SK-N-SH (cell line): ENCODE data around the gene C10orf120. TPM values are rescaled to one million over a fixed set of nuclear protein-coding genes. Genes with fewer than 3 reads are reported as not detected.

Experiments used
- CTCF ChIA-PET: fragments of 300-600, 350-600 bp; formaldehyde crosslinking; extraction: SDS; loops from one replicate; lab custom pipeline; 2021; lab: Yijun Ruan, JAX
- POLR2A ChIA-PET: fragments of 350-600 bp; sonication (Branson Sonifier 250); formaldehyde crosslinking; extraction: SDS; loops from one replicate; lab custom pipeline; 2020; ENCODE audit warnings: antibody characterized with exemption, inconsistent platforms; lab: Yijun Ruan, JAX
- DNase-seq: peaks from one replicate; pipeline ENCODE4 v3.0.0; 2012
- H2AFZ ChIP-seq: fragments of 200-600 bp; sonication (generic); 2 replicates; pipeline ENCODE4 v1.8.1; 2016; ENCODE audit warnings: antibody characterized with exemption, mild to moderate bottlenecking, low read depth
- H3F3A ChIP-seq: fragments of 200-600 bp; sonication (generic); replicated peaks from 2 replicates; pipeline ENCODE3; 2016; ENCODE audit warnings: antibody characterized with exemption, mild to moderate bottlenecking; ENCODE audit not compliant: insufficient read depth
- H3K27ac ChIP-seq, 2 experiments: fragments of 200-500 bp in 1 of 2; fragments of 200-600 bp in 1 of 2; sonication (Bioruptor generic) in 1 of 2; sonication (generic), shearing (Covaris generic) in 1 of 2; 2 replicates each; pipeline versions ENCODE4 v1.5.1 to v1.6.1; 2014 to 2016; ENCODE audit warnings: low read depth in 2 of 2, inconsistent platforms in 1 of 2, low read length in 1 of 2, mild to moderate bottlenecking in 1 of 2, mixed read lengths in 1 of 2
- H3K27me3 ChIP-seq: fragments of 200-600 bp; sonication (generic), shearing (Covaris generic); 2 replicates; pipeline ENCODE4 v1.6.1; 2016; ENCODE audit warnings: mixed run types; ENCODE audit not compliant: insufficient read depth
- H3K36me3 ChIP-seq, 2 experiments: fragments of 200-500 bp in 1 of 2; fragments of 200-600 bp in 1 of 2; sonication (Bioruptor generic) in 1 of 2; sonication (generic) in 1 of 2; replicated peaks in 1 of 2; 2 replicates each; pipeline versions ENCODE3 to v1.5.1; 2014 to 2016; ENCODE audit warnings: low read length in 1 of 2, mild to moderate bottlenecking in 1 of 2; ENCODE audit not compliant: insufficient read depth in 2 of 2, control insufficient read depth in 1 of 2
- H3K4me1 ChIP-seq, 2 experiments: fragments of 200-500 bp in 1 of 2; fragments of 200-600 bp in 1 of 2; sonication (Bioruptor generic) in 1 of 2; sonication (generic), shearing (Covaris generic) in 1 of 2; 2 replicates each; pipeline versions ENCODE4 v1.5.1 to v1.6.1; 2014 to 2016; ENCODE audit warnings: low read depth in 1 of 2, low read length in 1 of 2, mixed run types in 1 of 2; ENCODE audit not compliant: insufficient read depth in 2 of 2, control insufficient read depth in 1 of 2
- H3K4me2 ChIP-seq: fragments of 200-600 bp; sonication (generic), shearing (Covaris generic); 2 replicates; pipeline ENCODE4 v1.6.1; 2017; ENCODE audit warnings: mixed run types
- H3K4me3 ChIP-seq, 2 experiments: fragments of 200-500 bp in 1 of 2; fragments of 200-600 bp in 1 of 2; sonication (Bioruptor generic) in 1 of 2; sonication (generic), shearing (Covaris generic) in 1 of 2; 2 replicates each; pipeline versions ENCODE4 v1.5.1 to v1.8.1; 2014 to 2016; ENCODE audit warnings: low read depth in 2 of 2, inconsistent platforms in 1 of 2, low read length in 1 of 2, mild to moderate bottlenecking in 1 of 2, mixed read lengths in 1 of 2, moderate library complexity in 1 of 2
- H3K79me2 ChIP-seq: fragments of 200-600 bp; sonication (generic); 2 replicates; pipeline ENCODE4 v1.8.1; 2017; ENCODE audit warnings: mild to moderate bottlenecking; ENCODE audit not compliant: insufficient read depth
- H3K9ac ChIP-seq: fragments of 200-600 bp; sonication (generic); 2 replicates; pipeline ENCODE4 v1.6.1; 2017; ENCODE audit warnings: mixed run types
- H3K9me2 ChIP-seq: fragments of 200-600 bp; sonication (generic); 2 replicates; pipeline ENCODE4 v1.6.1; 2017; ENCODE audit warnings: mixed run types
- H3K9me3 ChIP-seq: fragments of 200-600 bp; sonication (generic); 2 replicates; pipeline ENCODE4 v1.6.1; 2017; ENCODE audit warnings: mixed run types, mild to moderate bottlenecking, moderate library complexity
- H4K20me1 ChIP-seq: fragments of 200-600 bp; sonication (generic); 2 replicates; pipeline ENCODE4 v1.6.1; 2017; ENCODE audit warnings: mild to moderate bottlenecking, mixed run types; ENCODE audit not compliant: insufficient read depth
- CTCF ChIP-seq: fragments of 200-600 bp; sonication (generic); IDR thresholded peaks from 2 replicates; pipeline ENCODE4 v1.6.1; 2017; ENCODE audit warnings: antibody characterized with exemption, mild to moderate bottlenecking, moderate library complexity
- ELF1 ChIP-seq: IDR thresholded peaks from 2 replicates; pipeline ENCODE4 v1.4.0; 2012
- EZH2phosphoT487 ChIP-seq: fragments of 200-600 bp; sonication (generic); IDR thresholded peaks from 2 replicates; pipeline ENCODE4 v1.6.1; 2017; ENCODE audit warnings: low read depth, mixed run types, mild to moderate bottlenecking, antibody characterized with exemption, moderate library complexity, borderline replicate concordance
- FOSL2 ChIP-seq: IDR thresholded peaks from 2 replicates; pipeline ENCODE4 v1.4.0; 2012; ENCODE audit warnings: low read depth, mild to moderate bottlenecking, moderate library complexity, borderline replicate concordance
- GABPA ChIP-seq: IDR thresholded peaks from 2 replicates; pipeline ENCODE4 v1.4.0; 2012; ENCODE audit warnings: low read depth, mild to moderate bottlenecking
- JUND ChIP-seq: IDR thresholded peaks from 2 replicates; pipeline ENCODE4 v1.4.0; 2012
- MXI1 ChIP-seq: IDR thresholded peaks from 2 replicates; pipeline ENCODE4 v1.6.1; 2012; ENCODE audit warnings: mild to moderate bottlenecking, low read depth, low read length, improper control_type of control experiment
- NRF1 ChIP-seq: IDR thresholded peaks from 2 replicates; pipeline ENCODE4 v1.6.1; 2012; ENCODE audit warnings: low read depth, mild to moderate bottlenecking, low read length
- POLR2AphosphoS5 ChIP-seq: IDR thresholded peaks from 2 replicates; pipeline ENCODE4 v1.6.1; 2012; ENCODE audit warnings: low read depth, low read length
- RFX5 ChIP-seq: IDR thresholded peaks from 2 replicates; pipeline ENCODE4 v1.6.1; 2012; ENCODE audit warnings: mild to moderate bottlenecking, improper control_type of control experiment, low read length
- RXRA ChIP-seq: IDR thresholded peaks from 2 replicates; pipeline ENCODE4 v1.4.0; 2012; ENCODE audit warnings: low read depth, mild to moderate bottlenecking, borderline replicate concordance
- SIN3A ChIP-seq: IDR thresholded peaks from 2 replicates; pipeline ENCODE4 v1.6.1; 2012; ENCODE audit warnings: low read depth, mild to moderate bottlenecking, low read length, moderate library complexity, borderline replicate concordance
- SMC3 ChIP-seq: IDR thresholded peaks from 2 replicates; pipeline ENCODE4 v1.6.1; 2012; ENCODE audit warnings: low read depth, low read length, improper control_type of control experiment
- TAF1 ChIP-seq: IDR thresholded peaks from 2 replicates; pipeline ENCODE4 v1.6.1; 2012; ENCODE audit warnings: low read depth, mild to moderate bottlenecking, low read length, moderate library complexity, borderline replicate concordance
- TEAD4 ChIP-seq: IDR thresholded peaks from 2 replicates; pipeline ENCODE4 v1.4.0; 2012; ENCODE audit warnings: mild to moderate bottlenecking, borderline replicate concordance; ENCODE audit not compliant: insufficient read depth
- YY1 ChIP-seq: IDR thresholded peaks from 2 replicates; pipeline ENCODE4 v1.4.0; 2012; ENCODE audit warnings: low read depth, mild to moderate bottlenecking
- WGBS: methylation state at CpG from one replicate; pipeline ENCODE4 v1.1.6; 2017; ENCODE audit warnings: low lambda C conversion rate; 5-methylcytosine and 5-hydroxymethylcytosine counted together
- polyA plus RNA-seq, 3 experiments: library from polyadenylated mRNA; depleted of rRNA; stranded (reverse); fragments of >200 nt; gene quantifications; 2 replicates each; pipeline ENCODE4 v1.2.3, GENCODE V29; 2012

C10orf120 gene
- polyA plus RNA-seq, 1 of the 3 experiments (the other 2 are of a cell fraction): not detected

DNA sequence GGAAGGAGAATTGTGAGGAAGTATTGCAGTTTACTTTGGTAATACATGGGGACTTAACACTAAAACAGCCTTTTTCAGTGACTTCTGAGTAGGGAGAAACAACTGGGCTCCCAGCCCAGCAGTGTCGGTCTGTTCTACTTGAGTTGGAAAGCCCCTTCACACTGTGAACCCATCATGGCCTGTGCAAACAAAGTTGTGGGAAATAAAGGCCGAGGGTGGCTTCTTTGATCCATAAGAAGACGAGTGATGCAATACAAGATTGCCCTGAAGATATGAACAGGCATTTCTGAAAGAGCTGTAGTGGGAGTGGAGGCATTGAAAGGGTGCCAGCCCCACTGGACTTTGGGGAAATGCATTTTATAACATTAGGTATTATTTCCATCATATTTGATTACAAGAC lies 28.3 kb downstream of the C10orf120 start:
- no peak for DNase-seq
- no peaks in the 10 kb centered on the region for H3K9me3 ChIP-seq
- peaks cover 0 to 4% of the 10 kb centered on the region in 2 experiments; a peak in 1 of 4 replicates for H3K4me1 ChIP-seq
- no peak overlapping the region for H2AFZ ChIP-seq
- H3K27me3 ChIP-seq: no peaks in the 10 kb centered on the region; the same call in 1 of the 2 replicates
- no peaks in the 10 kb centered on the region for H3F3A ChIP-seq
- H3K9me2 ChIP-seq: no peaks in the 10 kb centered on the region
- no peaks in the 10 kb centered on the region for H3K36me3 ChIP-seq
- H3K9ac ChIP-seq: no peak overlapping the region
- H3K79me2 ChIP-seq: no peaks in the 10 kb centered on the region
- no peak overlapping the region for H3K4me3 ChIP-seq
- ChIA-PET CTCF (interaction anchor here (3.4 kb wide), 1 partner anchor 32 kb away, joined by 16 read pairs; no protein-coding TSS in a partner anchor), POLR2A (no interaction called here)
- no peak for TF ChIP-seq EZH2phosphoT487
- TF ChIP-seq POLR2AphosphoS5: no peak
- TF ChIP-seq RXRA: no peak
- no peak for TF ChIP-seq JUND
- no peak for TF ChIP-seq TEAD4
- TF ChIP-seq YY1: no peak
- TF ChIP-seq TAF1: no peak
- WGBS: 8% methylated on average over 3 of the region's 3 CpGs
- H4K20me1 ChIP-seq: no peaks in the 10 kb centered on the region
- no peak overlapping the region for H3K4me2 ChIP-seq
- H3K27ac ChIP-seq: no peak overlapping the region

- H2AFZ ChIP-seq: no peak overlapping the region
- WGBS: 32% methylated on average over 2 of the region's 2 CpGs
- H3K4me2 ChIP-seq: no peak overlapping the region
- no peaks in the 10 kb centered on the region for H3K36me3 ChIP-seq
- no peak for TF ChIP-seq SMC3
- no peak for TF ChIP-seq ELF1
- TF ChIP-seq NRF1: no peak
- no peak for TF ChIP-seq SIN3A
- TF ChIP-seq YY1: no peak
- TF ChIP-seq RFX5: no peak
- no peak for TF ChIP-seq CTCF
- no peak for TF ChIP-seq GABPA
- no peak for TF ChIP-seq FOSL2
- TF ChIP-seq MXI1: no peak
- H4K20me1 ChIP-seq: no peaks in the 10 kb centered on the region
- H3K27me3 ChIP-seq: no peaks in the 10 kb centered on the region; the same call in 1 of the 2 replicates
- no peaks in the 10 kb centered on the region for H3K79me2 ChIP-seq
- H3K9me2 ChIP-seq: no peaks in the 10 kb centered on the region
- no peaks in the 10 kb centered on the region for H3F3A ChIP-seq
- ChIA-PET CTCF (interaction anchor here (2.1 kb wide), 1 partner anchor 19 kb away, joined by 5 read pairs; no protein-coding TSS in a partner anchor), POLR2A (no interaction called here)
- no peaks in the 10 kb centered on the region for H3K9me3 ChIP-seq
- no peak overlapping the region for H3K27ac ChIP-seq
- no peak overlapping the region for H3K4me3 ChIP-seq
- peaks cover 0 to 4% of the 10 kb centered on the region in 2 experiments; a peak in 1 of 4 replicates for H3K4me1 ChIP-seq
- no peak for DNase-seq
- H3K9ac ChIP-seq: no peak overlapping the region
These were observed 29.8 kb downstream of the C10orf120 start for GRCh38 chr10:122669842-122670241.
